NCI-H128 (cell line): ENCODE results near the gene ZNF140.

Experiments used
- DNase-seq: peaks from one replicate; lab custom pipeline; 2025; ENCODE audit not compliant: unreplicated experiment; lab: John Stamatoyannopoulos, UW

ZNF140 gene

GRCh38 chr12:133080368-133081158 is at the start of gene ZNF140:
TSS of gene ZNF140 (plus strand) at chr12:133080923. CDS start at chr12:133081321, 398 bp downstream.
- peak; percentile 97 for DNase-seq

DNA sequence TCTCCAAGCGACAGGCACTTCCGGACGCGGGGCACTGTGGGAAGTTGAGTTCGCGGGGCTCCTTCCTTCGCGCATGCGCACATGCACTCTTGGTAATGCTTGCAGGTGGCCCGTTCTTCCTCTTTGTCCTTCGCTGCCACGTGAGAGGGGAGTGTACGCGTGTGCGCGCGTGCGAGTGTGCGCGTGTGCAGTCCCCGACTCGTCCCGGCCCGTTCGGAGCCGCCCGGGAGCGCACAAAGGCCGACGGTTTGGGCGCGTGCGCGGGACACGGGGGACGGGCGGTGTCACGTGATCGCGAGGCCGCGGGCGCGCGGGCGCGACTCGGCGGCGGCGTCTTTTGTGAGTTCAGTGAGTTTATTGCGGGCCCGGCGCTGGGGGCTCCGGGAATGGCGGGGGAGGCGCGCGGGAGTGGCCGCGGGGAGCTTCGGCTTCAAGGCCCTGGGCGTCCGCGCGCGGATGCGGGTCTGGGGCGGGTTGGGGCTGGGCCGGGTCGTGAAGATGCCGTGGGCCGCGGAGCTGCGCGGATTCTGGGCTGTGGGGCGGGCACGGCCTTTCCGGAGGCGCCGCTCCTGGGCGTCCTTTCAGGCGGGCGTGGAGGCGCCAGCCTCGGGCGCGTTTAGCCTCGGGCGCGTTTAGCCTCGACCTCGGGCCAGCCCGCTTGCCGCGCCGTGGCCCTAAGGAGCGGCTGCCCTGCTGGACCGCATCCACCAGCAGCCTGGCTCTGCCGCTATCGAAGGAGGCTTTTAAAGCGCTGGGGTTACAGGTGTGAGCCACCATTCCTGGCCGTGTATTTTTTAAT is 43.3 kb upstream of the ZNF140 start, which contains the start of gene ZNF84:
ZNF84 (plus strand) TSS at position 303 of the 799 bp plus-strand sequence. CDS start 3,959 bp downstream, outside the sequence.
- DNase-seq: peak; percentile 94

DNA sequence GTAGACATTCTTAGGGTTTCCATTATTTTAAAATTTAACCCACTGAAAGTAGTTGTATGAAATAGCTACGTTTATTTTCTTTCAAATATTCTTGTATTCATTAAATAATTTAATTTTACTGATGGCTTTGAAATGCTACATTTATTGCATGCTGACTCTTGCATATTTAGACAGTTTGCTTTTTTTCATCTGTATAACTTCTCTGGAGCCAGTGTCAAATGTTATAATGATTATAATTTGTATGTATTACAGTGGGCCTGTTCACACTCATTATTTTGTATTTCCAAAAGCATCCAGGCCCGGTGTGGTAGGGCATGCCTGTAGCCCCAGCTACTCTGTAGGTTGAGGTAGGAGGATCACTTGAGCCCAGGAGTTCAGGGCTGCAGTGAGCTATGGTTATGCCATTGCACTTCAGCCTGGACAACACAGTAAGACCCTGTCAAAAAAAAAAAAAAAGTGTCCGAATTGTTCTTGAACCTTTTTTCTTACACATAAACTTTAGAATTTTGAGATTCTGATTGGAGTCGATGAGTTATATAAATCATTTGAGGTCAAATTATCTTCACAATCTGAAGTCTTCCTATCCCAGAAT is 42.5 kb upstream of the ZNF140 start:
- DNase-seq: no peak

- no peak for DNase-seq
Measured at GRCh38 chr12:133046698-133047097, 34.0 kb upstream of the ZNF140 start.

DNA sequence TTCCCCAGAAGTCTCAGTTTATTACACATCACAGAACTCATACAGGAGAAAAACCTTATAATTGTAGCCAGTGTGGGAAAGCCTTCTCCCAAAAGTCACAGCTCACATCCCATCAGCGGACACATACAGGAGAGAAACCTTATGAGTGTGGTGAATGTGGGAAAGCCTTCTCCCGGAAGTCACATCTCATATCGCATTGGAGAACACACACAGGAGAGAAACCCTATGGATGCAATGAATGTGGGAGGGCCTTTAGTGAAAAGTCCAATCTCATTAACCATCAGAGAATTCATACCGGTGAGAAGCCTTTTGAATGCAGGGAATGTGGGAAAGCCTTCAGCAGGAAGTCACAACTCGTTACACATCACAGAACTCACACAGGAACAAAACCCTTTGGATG is 23.3 kb upstream of the ZNF140 start:
- DNase-seq: no peak

DNA sequence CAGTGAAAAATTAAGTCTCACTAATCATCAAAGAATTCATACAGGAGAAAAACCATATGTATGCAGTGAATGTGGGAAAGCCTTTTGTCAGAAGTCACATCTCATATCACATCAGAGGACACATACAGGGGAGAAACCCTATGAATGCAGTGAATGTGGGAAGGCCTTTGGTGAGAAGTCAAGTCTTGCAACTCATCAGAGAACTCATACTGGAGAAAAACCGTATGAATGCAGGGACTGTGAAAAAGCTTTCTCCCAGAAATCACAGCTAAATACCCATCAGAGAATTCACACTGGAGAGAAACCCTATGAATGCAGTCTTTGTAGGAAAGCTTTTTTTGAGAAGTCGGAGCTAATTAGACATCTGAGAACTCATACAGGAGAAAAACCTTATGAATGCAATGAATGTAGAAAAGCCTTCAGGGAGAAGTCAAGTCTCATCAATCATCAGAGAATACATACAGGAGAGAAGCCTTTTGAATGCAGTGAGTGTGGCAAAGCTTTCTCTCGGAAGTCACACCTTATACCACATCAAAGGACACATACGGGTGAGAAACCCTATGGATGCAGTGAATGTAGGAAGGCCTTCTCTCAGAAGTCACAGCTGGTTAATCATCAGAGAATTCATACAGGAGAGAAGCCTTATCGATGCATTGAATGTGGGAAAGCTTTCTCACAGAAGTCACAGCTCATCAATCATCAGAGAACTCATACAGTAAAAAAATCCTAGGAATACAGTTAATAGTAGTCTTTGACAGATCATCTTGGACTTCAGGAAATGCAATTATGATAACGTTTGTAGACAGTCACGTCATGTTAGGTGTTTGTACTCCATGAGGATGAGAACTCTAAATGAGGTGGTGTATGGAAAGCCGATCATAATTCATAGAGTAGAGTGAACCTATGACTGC is 22.3 kb upstream of the ZNF140 start:
- no peak for DNase-seq

DNA sequence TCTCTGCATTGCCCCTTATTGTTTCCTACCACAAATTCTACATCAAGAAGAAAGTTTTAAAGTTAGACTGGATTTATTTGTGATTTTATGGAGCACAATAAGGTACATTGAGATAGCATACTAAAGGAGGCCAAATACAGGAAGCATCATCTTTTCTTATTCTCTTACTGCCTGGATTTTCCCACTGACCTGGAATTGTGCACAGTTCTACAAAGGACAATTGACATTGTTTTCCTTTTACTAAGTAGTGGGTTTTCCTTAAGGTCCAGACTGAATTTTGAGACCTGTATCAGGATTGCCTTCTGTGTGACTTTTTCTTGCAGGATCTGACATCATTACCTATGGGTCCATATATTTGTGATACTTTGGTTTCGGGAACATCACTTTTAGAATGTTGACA is 18.8 kb upstream of the ZNF140 start:
- DNase-seq: no peak

DNA sequence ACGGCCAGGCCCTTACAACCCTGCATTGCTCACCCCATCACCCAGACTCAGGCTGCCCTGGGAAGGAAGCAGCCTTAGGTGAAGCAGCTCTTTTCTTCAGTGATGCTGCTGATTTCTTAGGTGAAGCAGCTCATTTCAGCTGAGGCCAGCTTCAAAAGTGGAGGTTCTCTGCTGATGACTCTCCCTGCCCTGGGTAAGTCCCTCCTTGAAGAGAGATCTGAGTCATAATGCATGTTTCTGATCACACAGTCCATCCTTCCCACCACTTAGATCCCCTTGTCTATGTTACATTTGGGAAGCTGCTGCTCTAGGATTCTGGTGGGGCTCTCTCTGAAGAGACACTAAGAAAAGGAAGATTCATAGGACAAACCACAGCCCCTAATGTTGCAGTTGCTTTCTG is 17.2 kb upstream of the ZNF140 start:
- no peak for DNase-seq

DNA sequence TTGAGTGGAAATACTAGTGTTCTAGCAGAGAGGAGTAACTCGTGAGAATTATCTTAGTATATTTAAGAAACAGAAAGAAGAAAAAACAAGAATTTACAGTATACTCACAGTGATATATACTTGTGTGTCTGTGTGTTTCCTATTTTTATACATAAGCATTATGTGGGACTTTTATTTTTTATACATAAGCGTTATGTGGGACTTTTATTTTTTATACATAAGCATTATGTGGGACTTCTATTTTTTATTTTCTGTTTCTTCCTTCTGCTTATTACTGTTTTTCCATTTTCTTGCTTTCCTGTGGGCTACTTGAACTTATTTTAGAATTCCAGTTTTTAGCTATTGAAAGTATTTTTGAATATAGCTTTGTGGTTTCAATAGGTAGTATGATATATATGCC is 6.9 kb upstream of the ZNF140 start:
- no peak for DNase-seq

GRCh38 chr12:133080026-133080367 is 726 bp upstream of the ZNF140 start:
- peak; percentile 97 for DNase-seq

- DNase-seq: no peak
Measured at GRCh38 chr12:133081159-133081780, 547 bp downstream of the ZNF140 start.

DNA sequence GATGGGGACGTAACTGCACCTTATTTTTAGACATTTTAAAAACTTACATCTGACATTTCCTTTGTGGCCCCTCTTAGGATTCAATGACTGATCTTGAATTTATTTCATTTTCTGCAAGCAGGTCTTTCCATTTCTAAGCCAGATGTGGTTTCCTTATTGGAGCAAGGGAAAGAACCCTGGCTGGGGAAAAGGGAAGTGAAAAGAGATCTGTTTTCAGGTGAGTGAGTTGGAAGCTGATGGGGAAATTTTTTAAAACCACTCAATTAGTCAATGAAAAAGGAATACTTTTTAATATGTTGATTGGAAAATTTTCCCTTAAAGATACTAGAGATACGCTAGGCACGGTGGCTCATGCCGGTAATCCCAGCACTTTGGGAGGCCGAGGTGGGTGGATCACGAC is 2.6 kb downstream of the ZNF140 start:
- no peak for DNase-seq

- DNase-seq: no peak
Measured at GRCh38 chr12:133105620-133106019, 24.9 kb downstream of the ZNF140 start.

GRCh38 chr12:133106253-133106652 is 25.5 kb downstream of the ZNF140 start:
- no peak for DNase-seq

DNA sequence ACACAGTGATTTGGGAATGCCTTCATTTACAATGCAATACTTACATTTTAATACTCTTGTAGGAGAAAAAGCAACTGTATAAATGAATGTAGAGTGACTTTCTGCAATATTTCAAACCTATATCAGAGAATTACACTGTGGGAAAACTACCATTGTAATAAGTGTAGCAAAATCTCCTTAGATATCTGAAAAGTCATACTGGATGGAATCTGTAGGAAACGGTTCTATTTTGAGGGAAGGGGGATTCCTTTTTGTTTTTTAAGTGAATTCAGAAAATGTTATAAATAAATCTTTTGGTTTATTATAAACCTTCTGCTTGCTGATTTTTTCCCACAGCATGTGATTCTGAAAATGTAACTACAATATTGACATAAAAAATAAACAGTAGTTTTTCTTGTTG is 26.4 kb downstream of the ZNF140 start:
- no peak for DNase-seq

DNA sequence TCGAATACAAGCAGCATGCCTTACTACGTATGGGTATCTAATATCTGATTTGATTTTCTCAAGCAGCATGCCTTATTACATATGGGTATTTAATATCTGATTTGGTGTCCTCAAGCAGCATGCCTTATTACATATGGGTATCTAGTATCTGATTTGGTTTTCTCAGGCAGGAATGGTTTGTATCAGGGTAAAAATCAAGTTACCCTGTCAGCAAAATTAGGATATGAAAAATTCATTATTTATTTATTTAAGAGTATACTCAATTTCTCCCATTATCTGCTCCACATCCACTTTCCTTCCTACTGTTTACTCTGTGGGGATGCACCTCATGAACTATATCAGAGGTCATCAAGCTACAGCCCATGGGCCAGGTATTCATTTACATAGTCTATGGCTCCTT is 27.4 kb downstream of the ZNF140 start:
- no peak for DNase-seq

DNA sequence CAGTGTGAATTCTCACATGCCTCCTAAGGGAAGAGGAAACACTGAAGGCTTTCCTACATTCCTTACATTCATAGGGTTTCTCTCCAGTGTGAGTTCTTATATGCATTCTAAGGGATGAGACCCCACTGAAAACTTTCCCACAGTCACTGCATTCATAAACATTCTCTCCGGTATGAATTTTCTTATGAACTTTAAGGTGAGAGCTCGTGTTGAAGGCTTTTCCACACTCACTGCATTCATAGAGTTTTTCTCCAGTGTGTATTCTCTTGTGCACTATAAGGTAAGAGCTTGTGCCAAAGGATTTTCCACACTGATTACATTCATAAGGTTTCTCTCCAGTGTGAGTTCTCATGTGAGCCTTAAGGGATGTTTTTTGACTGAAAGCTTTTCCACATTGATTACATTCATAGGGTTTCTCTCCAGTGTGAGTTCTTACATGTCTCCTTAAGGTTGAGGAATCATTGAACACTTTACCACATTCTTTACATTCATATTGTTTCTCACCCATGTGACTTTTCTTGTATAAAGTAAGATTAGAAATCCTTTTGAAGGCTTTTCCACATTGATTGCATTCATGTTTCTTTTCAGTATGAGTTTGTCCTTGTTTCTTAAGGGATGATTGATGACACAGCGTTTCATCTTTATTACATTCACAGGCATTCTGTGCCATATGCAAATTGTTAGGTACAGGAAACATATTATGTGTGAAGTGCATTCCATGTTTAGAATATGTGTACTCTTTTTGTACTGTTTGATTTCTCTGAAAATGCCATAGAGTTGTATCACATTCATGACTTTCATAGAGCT is 39.9 kb downstream of the ZNF140 start:
- DNase-seq: no peak

DNA sequence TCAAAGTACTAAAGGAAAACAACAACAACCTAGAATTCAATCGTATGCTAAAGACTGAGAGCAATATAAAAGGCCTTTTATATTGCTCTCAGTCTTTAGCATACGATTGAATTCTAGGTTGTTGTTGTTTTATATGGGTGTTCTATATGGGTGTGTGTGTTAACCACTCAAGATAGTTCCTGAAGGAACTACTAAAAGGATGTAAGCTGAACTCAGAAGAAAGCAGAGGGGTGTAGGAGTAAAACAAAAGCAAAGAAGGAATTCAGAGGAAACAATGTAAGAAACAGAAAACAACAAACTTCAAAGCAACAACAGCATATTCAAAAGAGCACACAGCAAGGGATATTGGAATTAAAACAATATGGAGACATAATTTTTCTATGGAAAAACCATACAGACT is 44.0 kb downstream of the ZNF140 start:
- no peak for DNase-seq

DNA sequence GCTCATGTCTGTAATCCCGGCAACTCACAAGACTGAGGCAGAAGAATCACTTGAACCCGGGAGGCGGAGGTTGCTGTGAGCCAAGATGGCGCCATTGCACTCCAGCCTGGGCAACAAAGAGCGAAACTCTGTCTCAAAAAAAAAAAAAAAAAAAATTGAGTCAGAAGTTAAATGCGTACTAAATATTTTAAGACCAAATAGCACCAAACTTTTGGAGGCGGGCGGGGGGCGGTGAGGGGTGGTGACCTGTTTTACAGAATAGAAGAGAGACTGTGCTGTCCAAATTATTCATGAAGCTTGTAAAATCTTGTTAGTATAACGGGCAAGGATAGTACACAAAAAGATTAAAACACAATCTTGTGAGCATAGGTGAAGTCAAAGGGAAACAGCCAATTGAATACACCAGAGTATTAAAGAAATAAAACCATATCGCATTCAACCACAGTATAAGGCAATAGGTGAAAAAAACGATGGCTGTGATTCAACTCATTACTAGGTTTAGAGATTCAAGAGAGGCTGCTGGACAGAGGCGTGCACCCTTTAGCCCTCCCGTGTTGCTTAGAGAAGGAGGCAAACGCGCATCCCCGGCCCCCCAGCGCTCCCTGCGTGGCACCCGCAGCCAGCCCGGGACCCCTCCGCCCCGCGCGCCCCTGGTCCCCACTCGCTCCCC is 48.8 kb downstream of the ZNF140 start:
- no peak for DNase-seq
